ENCODE measurements around the gene MAN2B2. TPM values are rescaled to one million over a fixed set of nuclear protein-coding genes. Genes with fewer than 3 reads are reported as not detected.
A peak's percentile ranks its signal among the peaks of the same experiment; 100 is the strongest.

MAN2B2 gene
- total RNA-seq, 4 donors from 2014 or later, result 23.1 to 41.2 (median 32.5) TPM

GRCh38 chr4:6546681-6547447 lies 28.1 kb upstream of the MAN2B2 start:
- Histone ChIP-seq H3K4me3 (no peak overlapping the region), H3K4me1 (no peaks in the 10 kb centered on the region), H3K9me3 (peaks cover 0 to 11% (median 0%) of the 10 kb centered on the region in 4 donors), H3K27ac (no peak overlapping the region), H3K27me3 (no peaks in the 10 kb centered on the region), H3K36me3 (no peaks in the 10 kb centered on the region)
- no peak for TF ChIP-seq POLR2A (IDR thresholded peaks at IDR 0.05)
- peak; percentile 4 to 67 (median 56) for TF ChIP-seq CTCF (IDR thresholded peaks at IDR 0.05)
- peak in 1 of 3 donors; percentile 50 for DNase-seq

GRCh38 chr4:6548201-6548881 lies 26.6 kb upstream of the MAN2B2 start:
- Histone ChIP-seq H3K9me3 (peaks cover 0 to 14% (median 0%) of the 10 kb centered on the region in 4 donors), H3K27ac (no peak overlapping the region), H3K4me1 (no peaks in the 10 kb centered on the region), H3K4me3 (no peak overlapping the region), H3K27me3 (no peaks in the 10 kb centered on the region), H3K36me3 (no peaks in the 10 kb centered on the region)
- DNase-seq, result no peak
- TF ChIP-seq CTCF (IDR thresholded peaks at IDR 0.05), result no peak
- no peak for TF ChIP-seq POLR2A (IDR thresholded peaks at IDR 0.05)

GRCh38 chr4:6548882-6549230 lies 26.1 kb upstream of the MAN2B2 start:
- Histone ChIP-seq H3K27me3 (no peaks in the 10 kb centered on the region), H3K27ac (no peak overlapping the region), H3K9me3 (peaks cover 0 to 14% (median 0%) of the 10 kb centered on the region in 4 donors), H3K4me1 (no peaks in the 10 kb centered on the region), H3K4me3 (no peak overlapping the region), H3K36me3 (no peaks in the 10 kb centered on the region)
- no peak for DNase-seq
- TF ChIP-seq POLR2A (IDR thresholded peaks at IDR 0.05) (no peak), CTCF (IDR thresholded peaks at IDR 0.05) (no peak)

- no peak for TF ChIP-seq POLR2A (IDR thresholded peaks at IDR 0.05)
- no peak for TF ChIP-seq CTCF (IDR thresholded peaks at IDR 0.05)
- peaks cover 0 to 14% (median 0%) of the 10 kb centered on the region in 4 donors for H3K9me3 ChIP-seq
- no peak for DNase-seq
- no peaks in the 10 kb centered on the region for H3K36me3 ChIP-seq
- no peak overlapping the region for H3K27ac ChIP-seq
- no peaks in the 10 kb centered on the region for H3K27me3 ChIP-seq
- no peaks in the 10 kb centered on the region for H3K4me1 ChIP-seq
- no peak overlapping the region for H3K4me3 ChIP-seq
Observed at GRCh38 chr4:6549445-6549844, 25.5 kb upstream of the MAN2B2 start.

GRCh38 chr4:6549890-6550620 lies 24.9 kb upstream of the MAN2B2 start:
- no peaks in the 10 kb centered on the region for H3K36me3 ChIP-seq
- no peaks in the 10 kb centered on the region for H3K4me1 ChIP-seq
- no peaks in the 10 kb centered on the region for H3K27me3 ChIP-seq
- H3K27ac ChIP-seq, result no peak overlapping the region
- DNase-seq, result no peak
- peaks cover 0 to 14% (median 0%) of the 10 kb centered on the region in 4 donors for H3K9me3 ChIP-seq
- no peak for TF ChIP-seq CTCF (IDR thresholded peaks at IDR 0.05)
- no peak for TF ChIP-seq POLR2A (IDR thresholded peaks at IDR 0.05)
- no peak overlapping the region for H3K4me3 ChIP-seq
